Breast epithelium (tissue), 3 donors: Measurements from ENCODE around the gene FBXO46.

Source experiments
- POLR2A ChIP-seq: fragments of 450-650 bp; IDR thresholded peaks from one replicate; pipeline ENCODE4 v1.6.1; 2016; ENCODE audit warnings: antibody characterized with exemption, mild to moderate bottlenecking, moderate library complexity
- POLR2AphosphoS5 ChIP-seq, 3 donors: sonication (generic); formaldehyde crosslinking; IDR thresholded peaks; one replicate each; pipeline ENCODE4 v1.6.1; 2017; ENCODE audit warnings: antibody characterized with exemption in 3 of 3
- TF ChIP-seq, protein P1 (sequence below), 3 donors: fragments of 450-650 bp; IDR thresholded peaks; one replicate each; pipeline ENCODE4 v1.5.1; 2016 to 2017; ENCODE audit warnings: antibody characterized with exemption in 3 of 3, mild to moderate bottlenecking in 3 of 3, moderate library complexity in 3 of 3

DNA sequence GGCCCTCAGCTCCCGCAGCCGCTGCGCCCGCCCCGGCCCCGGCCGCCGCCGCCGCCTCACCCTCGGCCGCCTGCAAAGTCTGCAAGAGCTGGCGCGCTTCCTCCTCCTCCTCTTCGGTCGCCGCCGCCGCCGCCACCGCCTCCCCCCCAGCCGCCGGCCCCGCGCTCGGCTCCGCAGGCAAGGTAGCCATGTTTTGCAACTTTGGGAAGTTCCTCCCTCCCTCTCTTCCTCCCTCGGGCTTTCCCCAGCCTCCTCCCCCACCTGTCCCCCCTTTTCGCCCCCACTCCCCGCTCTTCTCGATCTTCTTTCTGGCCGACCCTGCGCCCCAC lies 37.9 kb upstream of the FBXO46 start:
- TF ChIP-seq, protein P1, sequence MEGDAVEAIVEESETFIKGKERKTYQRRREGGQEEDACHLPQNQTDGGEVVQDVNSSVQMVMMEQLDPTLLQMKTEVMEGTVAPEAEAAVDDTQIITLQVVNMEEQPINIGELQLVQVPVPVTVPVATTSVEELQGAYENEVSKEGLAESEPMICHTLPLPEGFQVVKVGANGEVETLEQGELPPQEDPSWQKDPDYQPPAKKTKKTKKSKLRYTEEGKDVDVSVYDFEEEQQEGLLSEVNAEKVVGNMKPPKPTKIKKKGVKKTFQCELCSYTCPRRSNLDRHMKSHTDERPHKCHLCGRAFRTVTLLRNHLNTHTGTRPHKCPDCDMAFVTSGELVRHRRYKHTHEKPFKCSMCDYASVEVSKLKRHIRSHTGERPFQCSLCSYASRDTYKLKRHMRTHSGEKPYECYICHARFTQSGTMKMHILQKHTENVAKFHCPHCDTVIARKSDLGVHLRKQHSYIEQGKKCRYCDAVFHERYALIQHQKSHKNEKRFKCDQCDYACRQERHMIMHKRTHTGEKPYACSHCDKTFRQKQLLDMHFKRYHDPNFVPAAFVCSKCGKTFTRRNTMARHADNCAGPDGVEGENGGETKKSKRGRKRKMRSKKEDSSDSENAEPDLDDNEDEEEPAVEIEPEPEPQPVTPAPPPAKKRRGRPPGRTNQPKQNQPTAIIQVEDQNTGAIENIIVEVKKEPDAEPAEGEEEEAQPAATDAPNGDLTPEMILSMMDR (IDR thresholded peaks at IDR 0.05) = no peak
- TF ChIP-seq POLR2AphosphoS5 (IDR thresholded peaks at IDR 0.05) (no peak), POLR2A (no peak)
